NCI-H2107 treated with DMSO at 0.1 percent for 48 hours (cell line): ENCODE measurements around the gene PICK1.

ENCODE experiments used
- DNase-seq: peaks from one replicate; lab custom pipeline; 2025; ENCODE audit not compliant: unreplicated experiment; lab: John Stamatoyannopoulos, UW

PICK1 gene

GRCh38 chr22:38046070-38046748 lies 11.0 kb upstream of the PICK1 start:
- no peak for DNase-seq

GRCh38 chr22:38049812-38050619 lies 7.2 kb upstream of the PICK1 start:
- DNase-seq: no peak

GRCh38 chr22:38050720-38051119 lies 6.5 kb upstream of the PICK1 start:
- no peak for DNase-seq

GRCh38 chr22:38051261-38051660 lies 5.9 kb upstream of the PICK1 start:
- no peak for DNase-seq

- peak; percentile 28 for DNase-seq
Measured at GRCh38 chr22:38051900-38052862, 5.0 kb upstream of the PICK1 start.

- DNase-seq: no peak
Measured at GRCh38 chr22:38062791-38063190, 5.6 kb downstream of the PICK1 start.

- no peak for DNase-seq
Measured at GRCh38 chr22:38065539-38065938, 8.3 kb downstream of the PICK1 start.

- no peak for DNase-seq
Measured at GRCh38 chr22:38066381-38067027, 9.3 kb downstream of the PICK1 start.

GRCh38 chr22:38067028-38067415 lies 9.8 kb downstream of the PICK1 start:
- DNase-seq: no peak

GRCh38 chr22:38067761-38068360 lies 10.7 kb downstream of the PICK1 start:
- DNase-seq: no peak

- no peak for DNase-seq
Measured at GRCh38 chr22:38068641-38069371, 11.6 kb downstream of the PICK1 start.

GRCh38 chr22:38069372-38070249 lies 12.4 kb downstream of the PICK1 start:
- DNase-seq: no peak

GRCh38 chr22:38070250-38070921 lies 13.2 kb downstream of the PICK1 start:
- no peak for DNase-seq

- DNase-seq: no peak
Measured at GRCh38 chr22:38071421-38072321, 14.5 kb downstream of the PICK1 start.

- DNase-seq: no peak
Measured at GRCh38 chr22:38072322-38073149, 15.3 kb downstream of the PICK1 start.
